ENCODE data around the gene TMEM183A.
"Not testable (repeated sequence)": the region's sequence is repeated elsewhere in the genome, so short reads cannot be mapped to it uniquely, and the experiment has no call there.

GRCh38 chr1:202986120-202986519, 21.1 kb upstream of the TMEM183A start:
- TF ChIP-seq CTCF, POLR2A (IDR thresholded peaks at IDR 0.05): not testable (repeated sequence)
